HL-60/S4 treated with phorbol 12-myristate 13-acetate at 8.2 ng/mL for 4 days and 3 days (cell line): ENCODE data around the gene PRICKLE4.

Source experiments
- in situ Hi-C: fragments of 300-500 bp; cut with MboI; formaldehyde crosslinking; loops from 2 replicates; pipeline ENCODE4 v1.15.0; 2022; ENCODE audit warnings: low sequenced_read_pairs

PRICKLE4 gene

GRCh38 chr6:41836022-41836659 lies 55.6 kb downstream of the PRICKLE4 start:
- in situ Hi-C loops = no loop called here

GRCh38 chr6:41836660-41837052 lies 56.1 kb downstream of the PRICKLE4 start:
- in situ Hi-C loops = no loop called here
